ENCODE measurements around the gene SPOUT1.

SPOUT1 gene

GRCh38 chr9:128840524-128840923 lies 10.9 kb upstream of the SPOUT1 start:
- H3F3A ChIP-seq (ENCODE audit: low read depth), result no peaks in the 10 kb centered on the region
- H3K79me2 ChIP-seq (ENCODE audit: insufficient read depth, low read length), result no peaks in the 10 kb centered on the region
- H3K4me3 ChIP-seq (ENCODE audit: low read length, poor library complexity, severe bottlenecking), result no peak overlapping the region
- H3K9me2 ChIP-seq (replicated peaks; ENCODE audit: low read depth, low read length), result no peaks in the 10 kb centered on the region
- H3K4me2 ChIP-seq (ENCODE audit: low read depth, low read length, poor library complexity, severe bottlenecking), result no peak overlapping the region
- H3K4me1 ChIP-seq (ENCODE audit: insufficient read depth, low read length, poor library complexity, severe bottlenecking), result no peaks in the 10 kb centered on the region
- no peaks in the 10 kb centered on the region for H3K27me3 ChIP-seq (ENCODE audit: insufficient read depth, low read length, poor library complexity, severe bottlenecking)
- no peak overlapping the region for H2AFZ ChIP-seq (ENCODE audit: low read length)
- H3K9me3 ChIP-seq (ENCODE audit: insufficient read depth, low read depth, low read length), result no peaks in the 10 kb centered on the region
- no peak overlapping the region for H3K9ac ChIP-seq (ENCODE audit: low read depth, low read length, poor library complexity, severe bottlenecking)
- no peaks in the 10 kb centered on the region for H3K36me3 ChIP-seq (ENCODE audit: insufficient read depth, low read length)
- TF ChIP-seq EZH2phosphoT487 (IDR thresholded peaks at IDR 0.05; ENCODE audit: borderline replicate concordance) (no peak), CTCF (conservative IDR thresholded peaks at IDR 0.05; ENCODE audit: low read length) (no peak)
- H4K20me1 ChIP-seq (ENCODE audit: insufficient read depth, low read length, poor library complexity, severe bottlenecking), result no peaks in the 10 kb centered on the region

- no peaks in the 10 kb centered on the region for H4K20me1 ChIP-seq (ENCODE audit: insufficient read depth, low read length, poor library complexity, severe bottlenecking)
- no peaks in the 10 kb centered on the region for H3K4me1 ChIP-seq (ENCODE audit: insufficient read depth, low read length, poor library complexity, severe bottlenecking)
- H2AFZ ChIP-seq (ENCODE audit: low read length), result no peak overlapping the region
- H3K36me3 ChIP-seq (ENCODE audit: insufficient read depth, low read length), result no peaks in the 10 kb centered on the region
- TF ChIP-seq EZH2phosphoT487 (IDR thresholded peaks at IDR 0.05; ENCODE audit: borderline replicate concordance) (no peak), CTCF (conservative IDR thresholded peaks at IDR 0.05; ENCODE audit: low read length) (no peak)
- no peaks in the 10 kb centered on the region for H3K9me2 ChIP-seq (replicated peaks; ENCODE audit: low read depth, low read length)
- no peak overlapping the region for H3K4me2 ChIP-seq (ENCODE audit: low read depth, low read length, poor library complexity, severe bottlenecking)
- H3K4me3 ChIP-seq (ENCODE audit: low read length, poor library complexity, severe bottlenecking), result no peak overlapping the region
- H3K79me2 ChIP-seq (ENCODE audit: insufficient read depth, low read length), result no peaks in the 10 kb centered on the region
- H3F3A ChIP-seq (ENCODE audit: low read depth), result no peaks in the 10 kb centered on the region
- no peaks in the 10 kb centered on the region for H3K27me3 ChIP-seq (ENCODE audit: insufficient read depth, low read length, poor library complexity, severe bottlenecking)
- no peaks in the 10 kb centered on the region for H3K9me3 ChIP-seq (ENCODE audit: insufficient read depth, low read depth, low read length)
- H3K9ac ChIP-seq (ENCODE audit: low read depth, low read length, poor library complexity, severe bottlenecking), result no peak overlapping the region
Measured at GRCh38 chr9:128838338-128838737, 8.7 kb upstream of the SPOUT1 start.

- H3K36me3 ChIP-seq (ENCODE audit: insufficient read depth, low read length), result no peaks in the 10 kb centered on the region
- no peaks in the 10 kb centered on the region for H3K4me1 ChIP-seq (ENCODE audit: insufficient read depth, low read length, poor library complexity, severe bottlenecking)
- no peaks in the 10 kb centered on the region for H3K27me3 ChIP-seq (ENCODE audit: insufficient read depth, low read length, poor library complexity, severe bottlenecking)
- no peaks in the 10 kb centered on the region for H3K9me3 ChIP-seq (ENCODE audit: insufficient read depth, low read depth, low read length)
- H3K9ac ChIP-seq (ENCODE audit: low read depth, low read length, poor library complexity, severe bottlenecking), result no peak overlapping the region
- no peak overlapping the region for H3K4me2 ChIP-seq (ENCODE audit: low read depth, low read length, poor library complexity, severe bottlenecking)
- H3K9me2 ChIP-seq (replicated peaks; ENCODE audit: low read depth, low read length), result no peaks in the 10 kb centered on the region
- no peaks in the 10 kb centered on the region for H4K20me1 ChIP-seq (ENCODE audit: insufficient read depth, low read length, poor library complexity, severe bottlenecking)
- no peak overlapping the region for H3K4me3 ChIP-seq (ENCODE audit: low read length, poor library complexity, severe bottlenecking)
- no peak overlapping the region for H2AFZ ChIP-seq (ENCODE audit: low read length)
- no peaks in the 10 kb centered on the region for H3F3A ChIP-seq (ENCODE audit: low read depth)
- no peaks in the 10 kb centered on the region for H3K79me2 ChIP-seq (ENCODE audit: insufficient read depth, low read length)
- no peak for TF ChIP-seq CTCF (conservative IDR thresholded peaks at IDR 0.05; ENCODE audit: low read length)
- TF ChIP-seq EZH2phosphoT487 (IDR thresholded peaks at IDR 0.05; ENCODE audit: borderline replicate concordance), result no peak
Measured at GRCh38 chr9:128836509-128837145, 7.0 kb upstream of the SPOUT1 start.
